HG02938 (cell line): Measurements from ENCODE around the gene CNOT10.
"Not testable (repeated sequence)": the region's sequence is repeated elsewhere in the genome, so short reads cannot be mapped to it uniquely, and the experiment has no call there.

Experiments
- ATAC-seq: cut with Tn5 transposase; IDR thresholded peaks from one replicate; pipeline ENCODE4 v1.9.1; 2021; ENCODE audit warnings: mild to moderate bottlenecking, moderate library complexity; ENCODE audit not compliant: unreplicated experiment

CNOT10 gene

DNA sequence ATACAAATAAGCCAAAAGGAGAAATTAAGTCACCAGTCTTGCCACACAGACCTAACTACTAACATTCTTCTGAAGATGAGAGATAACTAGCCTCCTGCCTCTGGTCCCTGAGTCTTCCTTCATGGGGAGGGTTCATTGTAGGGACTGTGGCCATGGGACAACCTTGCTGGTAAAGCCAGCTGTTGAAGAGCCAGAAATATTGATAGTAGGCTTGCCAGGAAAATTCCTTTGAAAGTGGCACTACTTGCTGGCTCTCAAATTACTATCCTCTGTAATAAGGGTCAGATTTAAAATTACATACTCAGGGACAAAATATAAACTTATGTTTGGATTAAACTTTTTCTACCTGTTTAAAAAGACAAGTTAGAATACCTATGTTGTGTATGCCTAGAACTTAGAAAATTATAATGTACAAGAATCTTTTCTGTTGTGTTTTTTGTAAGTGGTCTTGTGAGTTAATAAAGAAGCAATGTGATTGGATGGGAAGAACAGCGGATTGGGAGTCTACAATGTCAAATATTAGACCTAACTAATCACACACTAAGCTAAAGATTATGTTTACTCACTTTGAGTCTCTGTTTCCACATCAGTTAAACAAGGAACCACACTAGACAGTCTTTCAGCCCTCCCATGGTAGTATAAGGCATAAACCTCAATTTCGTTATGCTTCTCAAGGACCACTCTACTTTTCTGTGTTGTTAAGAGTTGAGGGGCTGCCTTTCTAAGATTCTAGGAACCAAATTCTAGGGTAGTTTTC, 72.8 kb downstream of the CNOT10 start:
- no peak for ATAC-seq

DNA sequence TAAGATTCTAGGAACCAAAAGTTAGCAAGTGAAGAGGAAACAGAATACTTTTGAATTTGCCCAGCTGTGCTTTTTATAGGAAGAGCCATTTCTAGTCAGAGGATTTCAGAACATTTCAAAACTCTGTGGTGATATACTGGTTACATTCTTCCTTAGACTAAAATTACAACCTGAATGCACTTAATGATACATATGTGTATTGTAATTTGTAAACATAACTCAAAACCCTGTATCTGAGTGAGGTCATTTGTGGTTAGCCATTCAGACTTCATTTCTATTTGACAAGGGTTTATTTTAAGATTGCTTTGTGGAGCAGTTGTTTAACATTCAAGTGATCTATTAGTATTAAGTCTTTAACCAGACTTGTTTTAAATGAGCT, 73.4 kb downstream of the CNOT10 start:
- no peak for ATAC-seq

DNA sequence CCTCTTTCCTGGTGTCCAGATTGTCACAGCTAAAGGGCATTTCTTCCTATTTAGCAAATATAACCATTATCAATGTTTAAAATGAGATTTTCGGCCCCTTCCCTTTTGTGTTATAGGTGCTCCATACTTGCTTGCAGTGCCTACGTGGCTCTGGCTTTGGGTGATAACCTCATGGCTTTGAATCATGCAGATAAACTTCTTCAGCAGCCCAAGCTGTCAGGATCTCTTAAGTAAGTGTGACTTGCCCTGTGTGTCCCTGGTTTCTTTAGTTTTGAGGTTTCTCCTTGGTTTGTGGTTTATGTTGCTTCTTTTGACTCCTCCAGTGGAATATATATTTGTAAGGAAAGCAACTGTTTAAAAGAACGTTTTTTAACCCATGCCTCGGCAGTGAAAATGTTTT, 74.4 kb downstream of the CNOT10 start:
- no peak for ATAC-seq

DNA sequence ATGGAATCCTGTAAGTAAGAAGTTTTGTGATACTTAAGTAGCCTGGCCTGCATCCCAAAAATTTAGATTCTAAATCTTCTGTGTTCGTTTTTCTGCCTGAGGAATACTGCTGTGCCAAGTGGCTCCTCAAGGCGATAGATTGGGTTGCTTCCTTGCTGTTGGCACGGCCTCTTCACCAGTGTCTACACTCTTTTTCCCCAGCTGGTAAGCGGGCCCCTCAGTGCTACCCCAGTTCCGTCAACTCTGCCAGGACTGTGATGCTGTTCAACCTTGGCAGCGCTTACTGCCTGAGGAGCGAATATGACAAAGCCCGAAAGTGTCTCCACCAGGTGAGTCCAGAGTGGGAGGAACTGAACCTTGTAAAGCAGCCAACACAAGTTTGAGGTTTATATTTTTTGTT, 79.5 kb downstream of the CNOT10 start:
- no peak for ATAC-seq

DNA sequence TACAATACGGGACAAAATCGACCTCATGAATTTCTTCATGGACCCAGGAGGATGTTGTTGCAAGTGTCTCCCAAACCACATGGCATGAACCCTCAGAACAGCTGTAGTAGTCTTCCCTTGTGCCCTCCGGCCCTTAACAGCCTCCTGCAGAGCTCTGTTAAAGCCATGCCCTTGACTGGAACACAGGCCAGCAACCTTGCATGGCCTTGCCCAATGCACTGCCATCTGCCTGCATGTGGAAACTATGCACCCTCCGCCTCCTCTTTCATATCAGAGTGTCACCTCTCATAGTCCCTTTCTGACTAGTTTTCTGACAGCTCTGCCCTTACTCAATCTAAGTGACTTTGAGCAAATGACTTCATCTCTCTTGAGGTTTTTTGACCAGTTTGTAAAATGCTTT, 93.4 kb downstream of the CNOT10 start:
- ATAC-seq, result no peak

DNA sequence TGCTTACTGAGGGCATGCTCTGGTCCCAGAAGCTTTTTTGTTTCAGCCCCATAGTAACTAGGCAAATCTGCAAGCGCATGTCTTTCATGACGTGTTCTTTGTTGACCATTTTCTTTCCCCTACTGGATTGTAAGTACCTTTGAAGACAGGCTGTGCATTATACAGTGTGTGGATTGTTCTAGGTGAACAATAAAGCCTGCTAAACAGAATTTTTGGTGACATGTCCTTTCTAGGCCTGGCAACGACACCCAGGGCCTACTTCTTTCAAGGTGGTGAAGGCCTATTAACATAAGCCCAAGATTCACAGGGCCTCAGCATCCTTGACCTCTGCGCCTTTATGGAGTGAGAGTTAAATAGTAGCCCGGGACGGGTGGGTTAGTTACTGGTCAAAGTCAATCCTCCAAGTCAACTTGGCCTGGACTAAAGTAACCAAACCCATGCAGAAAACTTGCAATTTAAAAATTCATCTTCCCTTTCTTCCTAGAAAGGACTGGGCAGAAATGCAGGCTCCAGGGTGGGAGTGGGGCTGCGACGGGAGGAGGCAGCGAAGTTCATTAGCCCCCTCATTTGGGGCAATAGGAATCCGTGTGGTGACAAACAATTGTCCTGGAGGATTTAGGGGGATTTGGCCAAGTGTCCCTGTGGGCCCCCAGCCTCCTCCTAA, 95.2 kb downstream of the CNOT10 start:
- no peak for ATAC-seq

DNA sequence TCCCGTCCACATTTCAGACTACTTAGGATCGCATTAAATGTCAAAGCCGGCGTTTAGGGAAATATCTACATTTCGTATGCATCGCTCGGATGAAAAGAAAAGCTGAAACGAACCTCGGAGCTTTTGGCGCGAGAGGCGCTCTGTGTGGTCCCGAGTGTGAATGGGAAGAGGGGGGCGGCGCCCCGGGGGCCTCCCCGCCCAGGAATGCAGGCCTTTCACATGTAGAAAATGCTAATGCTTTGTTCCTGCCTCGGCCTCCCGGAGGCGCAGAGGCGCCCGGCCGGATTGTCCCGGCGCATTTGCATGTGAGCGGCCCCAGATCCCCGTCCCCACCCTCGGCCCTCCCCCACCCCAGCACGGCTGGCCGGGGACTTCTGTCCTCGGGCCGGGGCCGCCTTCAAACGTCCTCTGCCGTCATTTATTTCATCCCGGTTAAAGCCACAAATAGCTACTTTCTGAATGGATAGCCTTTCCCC, 95.8 kb downstream of the CNOT10 start:
- peak; percentile 20 for ATAC-seq

DNA sequence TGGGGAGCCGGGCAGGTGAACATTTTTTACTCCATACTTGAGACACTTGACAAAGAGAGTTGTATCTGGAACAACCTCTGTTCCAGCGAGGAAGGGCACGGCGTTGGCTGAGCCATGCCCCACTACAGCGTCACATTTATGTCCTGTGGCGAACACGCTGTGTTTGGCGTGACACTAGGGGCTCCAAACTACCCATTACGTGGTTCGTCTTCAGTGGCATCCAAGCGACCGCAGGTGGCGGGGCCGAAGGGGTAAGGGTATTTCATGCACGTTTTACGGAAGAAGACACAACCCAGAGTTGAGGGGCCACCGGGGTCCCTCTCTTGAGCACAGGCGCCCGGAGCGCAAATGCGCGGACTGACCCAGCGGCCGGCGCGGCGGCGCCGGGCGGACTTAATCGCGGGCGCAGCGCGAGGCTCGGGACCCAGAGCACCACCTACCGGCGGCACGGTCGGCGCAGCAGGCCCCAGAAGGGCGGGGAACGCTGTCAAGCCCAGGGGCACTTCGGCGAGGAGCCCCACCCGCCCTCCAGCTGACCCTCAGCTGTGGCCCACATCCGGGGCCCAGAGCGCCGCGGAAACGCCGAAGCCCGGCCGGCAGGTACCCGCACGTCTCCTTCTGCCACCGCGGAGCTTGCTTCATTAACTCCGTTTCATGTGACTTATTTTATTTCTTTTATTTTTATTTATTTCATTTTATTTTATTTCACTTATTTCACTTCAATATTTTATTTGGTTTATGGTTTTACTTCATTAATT, 96.4 kb downstream of the CNOT10 start:
- ATAC-seq, result peak; percentile 88

DNA sequence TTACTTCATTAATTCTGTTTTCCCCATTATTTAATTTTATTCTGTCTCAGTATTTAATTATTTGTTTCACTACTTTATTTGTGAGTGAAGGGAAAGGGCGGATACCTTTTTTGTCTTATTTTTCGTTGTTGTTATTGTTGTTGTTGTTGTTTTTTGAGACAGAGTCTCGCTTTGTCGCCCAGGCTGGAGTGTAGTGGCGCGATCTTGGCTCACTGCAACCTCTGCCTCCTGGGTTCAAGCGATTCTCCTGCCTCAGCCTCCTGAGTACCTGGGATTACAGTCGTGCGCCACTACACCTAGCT, 96.9 kb downstream of the CNOT10 start:
- not testable (repeated sequence) for ATAC-seq

DNA sequence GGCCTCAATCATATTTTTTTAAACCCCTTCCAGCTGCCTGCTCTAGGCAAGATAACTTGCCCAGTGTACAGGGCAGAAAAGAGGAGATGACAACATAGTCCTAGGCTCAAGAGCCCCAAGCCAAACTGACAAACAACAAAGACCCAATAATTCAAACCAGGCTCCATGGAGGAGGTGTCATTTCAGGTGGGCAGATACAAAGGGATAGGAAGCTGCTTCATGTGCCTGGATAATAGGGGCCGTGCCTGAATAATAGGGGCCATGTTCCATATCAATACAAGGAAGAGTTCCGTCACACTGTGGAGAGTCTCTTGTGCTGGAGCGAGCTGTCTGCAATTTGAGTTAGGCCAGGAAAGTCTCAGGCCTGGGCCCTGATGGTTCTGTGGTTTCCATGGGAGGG, 97.4 kb downstream of the CNOT10 start:
- ATAC-seq, result no peak

DNA sequence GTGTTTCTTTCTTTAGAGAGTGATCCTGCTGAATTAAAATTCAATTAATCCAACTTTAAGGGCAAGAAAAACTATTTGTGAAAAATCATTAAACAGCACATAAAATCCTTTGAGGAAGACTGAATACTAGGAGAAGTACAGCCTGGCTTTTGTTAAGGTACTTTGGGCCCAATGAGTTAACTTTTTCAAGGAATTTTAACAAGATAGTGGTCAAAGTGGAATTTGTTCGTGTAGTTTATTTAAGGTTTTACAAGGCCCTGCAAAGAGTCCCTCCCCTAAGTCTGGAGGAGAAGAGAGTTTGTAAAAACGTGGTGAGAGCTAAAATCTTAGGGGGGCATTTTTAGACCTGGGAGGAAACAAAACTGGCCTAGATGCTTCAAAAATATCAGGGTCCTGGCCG, 106.8 kb downstream of the CNOT10 start:
- ATAC-seq, result no peak

DNA sequence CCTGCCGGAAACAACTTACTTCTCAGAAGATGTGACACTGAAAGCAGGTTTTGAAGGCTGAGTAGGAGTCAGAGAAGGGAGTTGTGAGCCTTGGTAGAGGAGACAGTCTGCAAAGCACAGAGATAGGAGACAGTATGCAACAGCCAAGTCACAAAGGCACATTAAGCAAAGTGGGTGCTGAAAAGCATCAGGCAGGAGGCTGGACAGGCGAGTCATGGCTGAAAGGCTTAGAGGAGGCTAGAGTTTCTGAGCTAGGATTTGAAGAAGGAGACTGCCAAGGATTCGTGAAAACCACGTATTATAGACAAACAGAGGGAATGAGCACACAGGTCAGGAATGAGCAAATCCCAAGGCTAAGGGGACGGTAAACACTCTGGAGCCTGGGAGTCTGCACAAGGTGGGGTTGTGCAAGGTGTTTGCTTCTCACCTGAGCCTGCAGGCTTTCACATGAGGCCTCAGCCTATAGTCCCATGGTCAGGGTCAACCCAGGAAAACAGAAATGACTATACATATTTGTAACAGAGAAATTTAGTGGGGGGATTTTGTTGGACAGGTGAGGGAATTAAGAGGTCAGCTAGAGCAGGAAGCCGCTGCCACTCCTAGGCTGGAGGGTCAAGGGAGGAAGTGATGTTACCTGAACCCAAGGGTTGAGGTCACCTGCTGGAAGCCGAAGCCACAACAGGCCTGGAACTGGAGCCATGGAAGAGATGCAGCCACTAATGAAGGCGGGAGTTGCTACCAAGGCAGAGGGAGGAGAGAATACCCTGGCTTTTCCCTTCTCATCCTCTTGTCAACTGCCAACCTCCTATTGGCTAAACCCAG, 109.7 kb downstream of the CNOT10 start:
- ATAC-seq, result no peak

DNA sequence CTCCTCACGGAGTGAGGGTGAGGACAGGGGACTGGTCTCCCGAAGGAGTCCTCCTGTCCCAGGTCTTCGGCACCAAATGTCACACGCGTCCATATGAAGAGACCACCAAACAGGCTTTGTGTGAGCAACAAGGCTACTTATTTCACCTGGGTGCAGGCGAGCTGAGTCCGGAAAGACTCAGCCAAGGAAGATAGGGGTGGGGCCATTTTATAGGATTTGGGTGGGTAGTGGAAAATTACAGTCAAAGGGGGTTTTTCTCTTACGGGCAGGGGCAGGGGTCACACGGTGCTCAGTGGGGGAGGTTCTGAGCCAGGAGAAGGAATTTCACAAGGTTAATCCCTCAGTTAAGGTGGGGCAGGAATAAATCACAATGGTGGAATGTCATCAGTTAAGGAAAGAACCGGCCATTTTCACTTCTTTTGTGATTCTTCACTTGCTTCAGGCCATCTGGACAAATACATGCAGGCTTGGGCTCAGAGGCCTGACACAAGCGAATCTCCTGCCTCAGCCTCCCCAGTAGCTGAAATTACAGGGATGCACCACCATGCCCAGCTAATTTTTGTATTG, 111.5 kb downstream of the CNOT10 start:
- not testable (repeated sequence) for ATAC-seq

DNA sequence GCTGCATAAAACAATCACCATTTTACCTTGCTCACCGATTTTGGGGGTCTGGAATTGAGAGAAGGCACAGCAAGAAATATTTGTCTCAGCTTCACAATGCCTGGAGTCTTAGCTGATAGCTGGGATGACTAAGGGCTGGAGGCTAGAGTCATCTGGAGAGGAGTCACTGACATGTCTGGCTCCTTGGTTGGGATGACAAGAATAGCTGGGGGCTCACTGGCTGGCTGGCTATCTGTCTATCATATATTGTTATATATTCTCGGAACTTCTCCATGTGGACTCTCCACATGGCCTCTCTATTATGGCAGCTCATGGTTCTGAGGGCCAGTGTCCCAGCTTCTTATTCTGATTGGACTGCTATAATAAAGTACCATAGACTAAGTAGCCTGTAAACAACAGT, 112.8 kb downstream of the CNOT10 start:
- ATAC-seq, result no peak

DNA sequence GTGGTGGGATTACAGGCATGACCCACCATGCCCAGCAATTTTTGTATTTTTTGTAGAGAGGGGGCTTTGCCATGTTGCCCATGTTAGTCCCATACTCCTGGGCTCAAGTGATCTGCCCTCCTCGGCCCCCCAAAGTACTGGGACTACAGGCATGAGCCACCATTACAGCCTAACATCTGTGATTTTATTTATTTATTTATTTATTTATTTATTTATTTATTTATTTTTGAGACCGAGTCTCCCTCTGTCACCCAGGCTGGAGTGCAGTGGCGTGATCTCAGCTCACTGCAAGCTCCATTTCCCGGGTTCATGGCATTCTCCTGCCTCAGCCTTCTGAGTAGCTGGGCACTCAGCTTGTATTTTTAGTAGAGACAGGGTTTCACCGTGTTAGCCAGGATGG, 116.5 kb downstream of the CNOT10 start:
- ATAC-seq, result not testable (repeated sequence)

DNA sequence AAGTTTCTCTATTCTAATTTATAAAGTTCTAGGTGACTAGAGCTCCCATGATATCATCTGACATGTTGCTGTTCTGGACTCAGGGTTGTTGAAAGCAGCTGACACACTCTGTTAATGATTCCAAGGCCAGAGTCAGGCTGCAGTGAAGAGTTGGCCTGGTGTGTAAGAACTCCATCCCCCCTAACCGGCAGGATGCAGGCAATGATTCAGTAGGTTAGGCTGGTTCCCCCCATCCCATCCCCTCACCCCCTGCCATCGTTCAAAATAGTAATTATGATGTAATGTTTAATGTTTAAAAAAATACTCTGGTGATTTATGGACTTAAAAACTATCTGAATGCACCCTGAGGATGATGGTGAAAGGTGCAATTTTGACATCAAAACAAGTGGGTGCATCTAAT, 128.2 kb downstream of the CNOT10 start:
- ATAC-seq, result peak; percentile 53

DNA sequence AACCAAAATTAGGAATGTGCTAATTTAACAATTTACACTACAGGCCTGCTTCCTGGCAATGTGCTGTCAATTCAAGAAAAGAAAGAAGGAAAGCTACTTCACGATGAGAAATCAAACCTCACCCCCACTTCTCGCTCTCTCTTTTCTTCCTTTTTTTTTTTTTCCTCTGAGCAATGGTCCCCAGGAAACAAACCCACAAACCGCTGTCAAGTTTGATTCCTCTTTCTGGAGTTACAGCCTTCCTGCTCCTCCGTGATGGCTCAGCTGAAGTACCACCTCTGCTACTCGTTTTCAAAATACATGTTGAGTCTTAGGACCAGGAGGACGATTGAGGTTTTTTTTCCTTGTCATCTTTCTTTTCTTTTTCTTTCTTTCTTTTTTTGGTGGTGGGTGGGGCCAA, 129.4 kb downstream of the CNOT10 start:
- no peak for ATAC-seq

DNA sequence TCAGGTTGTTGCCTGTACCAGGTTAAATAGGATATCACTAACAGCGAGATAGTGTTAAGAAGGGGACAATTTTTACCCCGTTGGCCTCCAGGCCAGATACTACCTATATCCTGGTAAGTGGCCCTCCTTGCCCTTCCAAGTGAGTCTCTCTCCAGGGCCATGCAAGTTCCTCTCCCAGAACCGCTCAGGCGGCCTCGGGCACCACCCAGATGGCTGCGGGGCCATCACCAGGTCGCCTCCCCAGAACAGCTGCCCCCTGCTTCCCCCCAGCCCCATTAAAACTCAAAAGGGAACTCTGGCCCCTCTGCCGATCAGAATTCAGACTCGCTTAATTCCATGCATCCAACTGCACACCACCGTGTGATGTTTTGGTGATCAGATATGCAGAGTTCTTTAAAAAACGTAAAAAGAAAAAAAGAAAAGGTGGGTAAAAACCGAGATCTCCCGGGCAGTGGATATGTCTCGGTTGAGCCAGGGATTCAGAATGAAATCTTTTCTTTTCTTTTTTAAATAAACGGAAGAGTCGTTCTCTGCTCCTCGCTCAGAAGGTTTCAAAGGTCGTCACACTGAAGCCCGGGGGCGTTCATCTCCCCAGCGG, 131.0 kb downstream of the CNOT10 start:
- no peak for ATAC-seq

DNA sequence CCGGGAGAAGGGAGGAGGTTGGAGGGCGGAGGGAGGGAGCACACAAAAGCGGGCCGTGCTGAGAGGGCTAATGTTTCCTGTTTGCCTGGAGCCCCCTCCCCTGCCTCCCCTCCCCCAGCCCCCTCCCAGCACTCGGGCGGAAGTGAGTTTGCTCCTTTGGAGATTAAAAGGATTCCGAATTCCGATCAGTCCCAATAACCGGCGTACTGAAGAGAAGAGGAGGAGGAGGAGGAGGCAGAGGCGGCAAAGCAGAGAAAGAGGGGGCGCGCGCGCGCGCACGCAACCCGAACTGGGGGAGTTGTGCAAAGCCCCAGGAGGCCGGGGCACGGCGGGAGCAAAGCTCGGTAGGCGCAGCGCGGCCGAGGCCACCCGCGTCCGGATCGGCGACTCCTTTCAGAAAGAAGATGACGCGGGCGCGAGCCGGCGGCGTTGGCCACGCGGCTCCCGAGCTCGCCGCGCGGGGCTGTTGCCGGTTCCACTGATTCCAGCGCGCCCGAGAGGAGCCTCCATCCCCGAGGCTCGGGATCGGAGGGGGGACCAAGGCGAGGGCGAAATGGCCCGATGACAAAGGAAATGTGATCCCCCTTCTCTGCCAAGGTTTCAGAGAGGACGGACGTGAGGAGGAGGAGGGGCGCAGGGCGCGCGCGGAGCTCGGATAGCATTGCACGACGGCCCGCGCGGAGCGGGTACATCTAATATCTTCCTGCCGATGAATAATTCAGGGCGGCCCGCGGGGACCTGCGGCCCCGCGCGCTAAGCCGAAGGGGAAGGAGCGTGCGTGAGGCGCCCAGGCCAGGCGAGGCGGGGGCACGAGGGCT, 131.7 kb downstream of the CNOT10 start:
- no peak for ATAC-seq

DNA sequence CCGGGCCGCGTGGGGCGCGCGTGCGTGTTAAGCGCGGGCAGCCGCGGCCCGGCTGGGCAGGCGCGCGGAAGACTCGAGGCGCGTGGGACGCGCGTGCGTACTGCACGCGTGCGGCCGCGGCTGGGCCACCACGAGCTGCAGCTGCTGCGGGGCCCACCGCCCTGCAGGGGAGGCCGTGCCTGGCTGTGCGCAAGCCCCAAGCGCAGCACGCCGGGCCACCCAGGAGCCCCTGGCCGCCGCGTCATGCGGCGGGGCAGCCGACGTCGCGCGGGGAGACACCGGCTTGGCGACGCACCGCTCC, 132.2 kb downstream of the CNOT10 start:
- no peak for ATAC-seq
